ENCODE data around the gene ALOX15B.

The ALOX15B gene

DNA sequence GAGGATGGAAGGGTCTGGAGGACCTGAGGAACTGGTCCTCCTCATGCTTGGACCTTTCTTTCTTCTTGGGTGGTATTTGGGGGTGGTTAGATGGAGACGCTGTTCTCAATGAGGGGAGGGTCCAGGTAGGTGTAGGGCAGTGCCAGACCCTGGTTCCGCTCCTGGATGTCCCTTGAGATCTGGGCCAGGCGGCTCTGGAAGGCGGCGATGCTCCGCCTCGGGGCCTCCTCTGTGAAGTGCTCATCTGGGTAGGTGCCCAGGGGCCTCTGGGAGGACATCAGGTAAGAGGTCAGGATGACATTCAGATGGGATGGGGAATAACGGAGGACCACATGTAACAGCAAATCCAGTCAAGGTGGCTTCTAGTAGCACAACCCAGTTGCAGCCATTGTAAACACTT is 57.7 kb downstream of the ALOX15B start:
- H3K4me3 ChIP-seq (ENCODE audit: low read length) = no peak overlapping the region
- TF ChIP-seq, protein P1, sequence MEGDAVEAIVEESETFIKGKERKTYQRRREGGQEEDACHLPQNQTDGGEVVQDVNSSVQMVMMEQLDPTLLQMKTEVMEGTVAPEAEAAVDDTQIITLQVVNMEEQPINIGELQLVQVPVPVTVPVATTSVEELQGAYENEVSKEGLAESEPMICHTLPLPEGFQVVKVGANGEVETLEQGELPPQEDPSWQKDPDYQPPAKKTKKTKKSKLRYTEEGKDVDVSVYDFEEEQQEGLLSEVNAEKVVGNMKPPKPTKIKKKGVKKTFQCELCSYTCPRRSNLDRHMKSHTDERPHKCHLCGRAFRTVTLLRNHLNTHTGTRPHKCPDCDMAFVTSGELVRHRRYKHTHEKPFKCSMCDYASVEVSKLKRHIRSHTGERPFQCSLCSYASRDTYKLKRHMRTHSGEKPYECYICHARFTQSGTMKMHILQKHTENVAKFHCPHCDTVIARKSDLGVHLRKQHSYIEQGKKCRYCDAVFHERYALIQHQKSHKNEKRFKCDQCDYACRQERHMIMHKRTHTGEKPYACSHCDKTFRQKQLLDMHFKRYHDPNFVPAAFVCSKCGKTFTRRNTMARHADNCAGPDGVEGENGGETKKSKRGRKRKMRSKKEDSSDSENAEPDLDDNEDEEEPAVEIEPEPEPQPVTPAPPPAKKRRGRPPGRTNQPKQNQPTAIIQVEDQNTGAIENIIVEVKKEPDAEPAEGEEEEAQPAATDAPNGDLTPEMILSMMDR (conservative IDR thresholded peaks at IDR 0.05; ENCODE audit: low read depth, low read length) = no peak
- DNase-seq (ENCODE audit: low read depth) = no peak
